SU-DHL-6 (cell line): Measurements from ENCODE around the gene ISG20.

Source experiments
- H2AFZ ChIP-seq: fragments of 200-600 bp; sonication (generic); 2 replicates; pipeline ENCODE4 v1.6.1; 2014; ENCODE audit warnings: low read depth, mild to moderate bottlenecking, moderate library complexity, mixed read lengths, antibody characterized with exemption, low read length; ENCODE audit not compliant: severe bottlenecking
- H3F3A ChIP-seq: fragments of 200-600 bp; shearing (Covaris generic); 2 replicates; pipeline ENCODE4 v1.6.0; 2016; ENCODE audit warnings: antibody characterized with exemption, mild to moderate bottlenecking; ENCODE audit not compliant: insufficient read depth
- H3K27ac ChIP-seq: fragments of 200-600 bp; sonication (generic); 2 replicates; pipeline ENCODE4 v1.5.1; 2016; ENCODE audit warnings: low read depth, mild to moderate bottlenecking, low read length, moderate library complexity, mixed read lengths
- H3K27me3 ChIP-seq: fragments of 200-600 bp; sonication (generic), shearing (Covaris generic); 2 replicates; pipeline ENCODE4 v1.6.0; 2014; ENCODE audit warnings: mild to moderate bottlenecking, low read length
- H3K36me3 ChIP-seq: fragments of 200-600 bp; sonication (generic); 2 replicates; pipeline ENCODE4 v1.6.1; 2014; ENCODE audit warnings: mild to moderate bottlenecking, low read length, mixed read lengths
- H3K4me2 ChIP-seq: fragments of 300-600, 200-600 bp; shearing (Covaris generic), sonication (generic); 2 replicates; pipeline ENCODE4 v1.6.0; 2014; ENCODE audit warnings: low read length, low read depth, mild to moderate bottlenecking; ENCODE audit not compliant: poor library complexity, severe bottlenecking
- H3K4me3 ChIP-seq: fragments of 200-600 bp; sonication (generic); 2 replicates; pipeline ENCODE4 v1.5.1; 2014; ENCODE audit warnings: antibody characterized with exemption, low read length, mild to moderate bottlenecking, mixed read lengths; ENCODE audit not compliant: insufficient read depth, poor library complexity, severe bottlenecking
- H3K79me2 ChIP-seq: fragments of 200-600 bp; sonication (generic); 2 replicates; pipeline ENCODE4 v1.6.1; 2014; ENCODE audit warnings: mild to moderate bottlenecking, low read length, moderate library complexity; ENCODE audit not compliant: insufficient read depth
- H3K9ac ChIP-seq: fragments of 200-600 bp; sonication (generic); 2 replicates; pipeline ENCODE4 v1.7.0; 2014; ENCODE audit warnings: mild to moderate bottlenecking, low read length
- H3K9me2 ChIP-seq: fragments of 200-600 bp; sonication (generic); replicated peaks from 2 replicates; pipeline ENCODE4 v1.6.1; 2014; ENCODE audit warnings: low read length; ENCODE audit not compliant: insufficient read depth
- H3K9me3 ChIP-seq: fragments of 200-600 bp; sonication (generic); 2 replicates; pipeline ENCODE4 v1.6.1; 2014; ENCODE audit warnings: low read length, mixed read lengths; ENCODE audit not compliant: insufficient read depth
- H4K20me1 ChIP-seq: fragments of 200-600 bp; sonication (generic); 2 replicates; pipeline ENCODE4 v1.6.1; 2014; ENCODE audit warnings: low read depth, mild to moderate bottlenecking, antibody characterized with exemption, low read length, moderate library complexity, mixed read lengths
- CTCF ChIP-seq: fragments of 200-600 bp; sonication (generic); IDR thresholded peaks from one replicate; pipeline ENCODE4 v1.5.1; 2017; ENCODE audit warnings: antibody characterized with exemption, mild to moderate bottlenecking, low read length, moderate library complexity; ENCODE audit not compliant: insufficient read depth, poor library complexity, severe bottlenecking
- EZH2phosphoT487 ChIP-seq: fragments of 200-600 bp; sonication (generic), shearing (Covaris generic); conservative IDR thresholded peaks from 2 replicates; pipeline ENCODE4 v1.6.1; 2018; ENCODE audit warnings: mild to moderate bottlenecking, antibody characterized with exemption, low read length, moderate library complexity, mixed read lengths

Gene ISG20

GRCh38 chr15:88613074-88613944 lies 25.5 kb upstream of the ISG20 start:
- Histone ChIP-seq H3K79me2 (no peaks in the 10 kb centered on the region), H3K4me3 (no peak overlapping the region), H3K9me3 (no peaks in the 10 kb centered on the region), H3K36me3 (no peaks in the 10 kb centered on the region), H3K27ac (no peak overlapping the region), H3K4me2 (no peak overlapping the region), H4K20me1 (no peaks in the 10 kb centered on the region), H3K9ac (no peak overlapping the region), H2AFZ (no peak overlapping the region), H3K9me2 (no peaks in the 10 kb centered on the region), H3K27me3 (no peaks in the 10 kb centered on the region), H3F3A (no peaks in the 10 kb centered on the region)
- TF ChIP-seq CTCF: no peak
- no peak for TF ChIP-seq EZH2phosphoT487

- H3K36me3 ChIP-seq: no peaks in the 10 kb centered on the region
- H3K9me2 ChIP-seq: no peaks in the 10 kb centered on the region
- H4K20me1 ChIP-seq: no peaks in the 10 kb centered on the region
- H3K4me2 ChIP-seq: no peak overlapping the region
- H3K9ac ChIP-seq: no peak overlapping the region
- no peaks in the 10 kb centered on the region for H3F3A ChIP-seq
- no peak overlapping the region for H2AFZ ChIP-seq
- H3K79me2 ChIP-seq: no peaks in the 10 kb centered on the region
- H3K9me3 ChIP-seq: no peaks in the 10 kb centered on the region
- no peak overlapping the region for H3K27ac ChIP-seq
- TF ChIP-seq CTCF (no peak), EZH2phosphoT487 (no peak)
- no peak overlapping the region for H3K4me3 ChIP-seq
- no peaks in the 10 kb centered on the region for H3K27me3 ChIP-seq
Observed at GRCh38 chr15:88615303-88616107, 23.3 kb upstream of the ISG20 start.

- no peaks in the 10 kb centered on the region for H3K9me2 ChIP-seq
- H4K20me1 ChIP-seq: no peaks in the 10 kb centered on the region
- H3K27ac ChIP-seq: no peak overlapping the region
- no peaks in the 10 kb centered on the region for H3K27me3 ChIP-seq
- no peaks in the 10 kb centered on the region for H3K9me3 ChIP-seq
- no peaks in the 10 kb centered on the region for H3K36me3 ChIP-seq
- no peak for TF ChIP-seq EZH2phosphoT487
- TF ChIP-seq CTCF: no peak
- no peak overlapping the region for H3K4me3 ChIP-seq
- no peak overlapping the region for H2AFZ ChIP-seq
- no peaks in the 10 kb centered on the region for H3F3A ChIP-seq
- H3K4me2 ChIP-seq: no peak overlapping the region
- peaks cover under 1% of the 10 kb centered on the region; the same call in 1 of the 2 replicates for H3K79me2 ChIP-seq
- no peak overlapping the region for H3K9ac ChIP-seq
Observed at GRCh38 chr15:88616240-88616639, 22.6 kb upstream of the ISG20 start.
